ENCODE data around the gene ZDHHC5. TPM values are rescaled to one million over a fixed set of nuclear protein-coding genes. Genes with fewer than 3 reads are reported as not detected.
A peak's percentile ranks its signal among the peaks of the same experiment; 100 is the strongest.

The ZDHHC5 gene
- total and polyA plus RNA-seq, 2 of the 13 experiments (the other 11 are each of a cell fraction or from before 2014, with no cell fraction given), result 26.6 to 34.0 TPM

GRCh38 chr11:57741132-57742086 is 73.5 kb downstream of the ZDHHC5 start, which contains the start of gene SELENOH (continued):
- TF ChIP-seq MXD4 (CRISPR knock-in tag; IDR thresholded peaks at IDR 0.05) (peak; percentile 76; the same call in 1 of the 2 replicates), RNF2 (conservative IDR thresholded peaks at IDR 0.05; ENCODE audit: low read depth) (no peak), MYC (CRISPR knock-in tag; IDR thresholded peaks at IDR 0.05; ENCODE audit: borderline replicate concordance) (peak; percentile 93), ZNF225 (CRISPR knock-in tag; IDR thresholded peaks at IDR 0.05) (peak; percentile 88), ZBTB38 (CRISPR knock-in tag; IDR thresholded peaks at IDR 0.05) (peak; percentile 83), ZBTB42 (CRISPR knock-in tag; IDR thresholded peaks at IDR 0.05) (no peak), ZNF775 (CRISPR knock-in tag; IDR thresholded peaks at IDR 0.05; ENCODE audit: borderline replicate concordance) (no peak), ZNF737 (CRISPR knock-in tag; IDR thresholded peaks at IDR 0.05; ENCODE audit: borderline replicate concordance) (no peak), ZNF75D (CRISPR knock-in tag; IDR thresholded peaks at IDR 0.05; ENCODE audit: borderline replicate concordance) (no peak), KMT2B (CRISPR knock-in tag; IDR thresholded peaks at IDR 0.05) (peak; percentile 71), ATAD3A (CRISPR knock-in tag; IDR thresholded peaks at IDR 0.05) (no peak), ZSCAN21 (CRISPR knock-in tag; IDR thresholded peaks at IDR 0.05; ENCODE audit: borderline replicate concordance) (peak; percentile 55; the same call in 1 of the 2 replicates), NR2C2 (CRISPR knock-in tag; IDR thresholded peaks at IDR 0.05; ENCODE audit: borderline replicate concordance) (peak; percentile 83; the same call in 1 of the 2 replicates), ZNF281 (CRISPR knock-in tag; IDR thresholded peaks at IDR 0.05; ENCODE audit: borderline replicate concordance) (peak; percentile 64; the same call in 1 of the 2 replicates), NR2F2 (IDR thresholded peaks at IDR 0.05; ENCODE audit: borderline replicate concordance, low read depth) (no peak; the same call in 1 of the 2 replicates), KLF13 (CRISPR knock-in tag; IDR thresholded peaks at IDR 0.05) (no peak), ZNF577 (CRISPR knock-in tag; IDR thresholded peaks at IDR 0.05; ENCODE audit: borderline replicate concordance, low read depth) (no peak), ZKSCAN5 (CRISPR knock-in tag; IDR thresholded peaks at IDR 0.05) (no peak), ZNF576 (CRISPR knock-in tag; IDR thresholded peaks at IDR 0.05) (0 out of 2 replicates have a peak, but pooled peaks have one; percentile 39), TBX2 (CRISPR knock-in tag; IDR thresholded peaks at IDR 0.05; ENCODE audit: borderline replicate concordance) (peak; percentile 62), ESRRA (CRISPR knock-in tag; IDR thresholded peaks at IDR 0.05; ENCODE audit: low read depth) (no peak), CHCHD3 (CRISPR knock-in tag; IDR thresholded peaks at IDR 0.05) (no peak), PAXIP1 (CRISPR knock-in tag; conservative IDR thresholded peaks at IDR 0.05) (peak; percentile 40; the same call in 1 of the 2 replicates)
